ENCODE data around the gene ADGRD1.

Gene ADGRD1

DNA sequence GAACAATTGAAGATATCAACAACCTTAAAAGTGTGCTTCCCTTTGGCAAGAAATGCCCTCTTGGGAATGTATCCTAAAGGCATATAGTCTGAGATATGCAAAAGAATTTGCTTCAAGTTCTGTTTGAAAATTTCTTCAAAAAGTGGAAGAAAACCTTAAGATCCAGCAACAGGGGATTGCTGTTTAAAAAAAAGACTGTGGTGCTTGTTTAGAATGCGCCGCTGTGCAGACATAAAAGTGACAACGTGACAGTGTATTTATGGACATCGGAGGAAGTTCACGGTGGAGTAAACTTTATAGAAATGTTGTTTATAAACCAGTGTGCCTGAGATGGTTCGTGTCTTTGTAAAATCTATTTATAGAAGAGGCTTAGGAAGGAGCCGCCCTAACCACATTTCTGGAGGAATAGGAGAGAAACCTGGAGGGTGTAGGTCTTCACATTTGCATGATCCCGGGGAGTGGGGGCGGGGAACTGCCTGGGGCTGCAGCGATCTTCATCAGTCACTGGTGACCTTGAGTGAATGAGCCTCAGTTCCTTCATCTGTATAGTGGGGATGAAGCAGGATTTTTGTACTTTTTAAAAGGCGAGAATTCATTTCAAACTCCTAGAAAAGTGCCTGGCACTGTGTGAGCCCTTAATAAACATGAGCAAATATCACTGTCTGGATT, 27.5 kb downstream of the ADGRD1 start:
- Histone ChIP-seq H3K9me3 (ENCODE audit: control insufficient read depth, insufficient read depth, low read length) (no peaks in the 10 kb centered on the region), H3K36me3 (ENCODE audit: control insufficient read depth, insufficient read depth, low read length) (no peaks in the 10 kb centered on the region), H3K4me3 (ENCODE audit: low read depth, low read length) (no peak overlapping the region), H3K9ac (ENCODE audit: low read depth, low read length) (no peak overlapping the region), H3K4me1 (ENCODE audit: control insufficient read depth, insufficient read depth, low read length) (no peaks in the 10 kb centered on the region), H3K27me3 (ENCODE audit: control insufficient read depth, insufficient read depth, low read length) (no peaks in the 10 kb centered on the region)

DNA sequence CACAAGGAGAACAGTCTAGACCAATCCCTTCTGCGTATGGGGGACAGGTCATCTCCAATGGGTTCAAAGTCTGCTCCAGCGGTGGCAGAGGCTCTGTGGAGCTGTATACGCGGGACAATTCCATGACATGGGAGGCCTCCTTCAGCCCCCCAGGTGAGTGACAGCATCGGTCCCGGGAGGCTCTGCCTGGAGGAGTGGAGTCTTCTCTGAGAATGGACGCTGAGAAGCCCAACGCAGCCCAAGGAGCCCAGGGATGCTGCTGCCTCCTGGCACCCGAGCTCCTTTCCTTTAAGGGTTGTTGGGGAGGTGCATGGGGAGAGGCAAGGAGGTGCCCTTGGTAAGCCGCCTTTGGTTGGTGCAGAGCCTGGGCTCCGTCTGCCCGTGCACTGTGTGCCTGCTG, 28.2 kb downstream of the ADGRD1 start:
- Histone ChIP-seq H3K9me3 (ENCODE audit: control insufficient read depth, insufficient read depth, low read length) (no peaks in the 10 kb centered on the region), H3K4me1 (ENCODE audit: control insufficient read depth, insufficient read depth, low read length) (no peaks in the 10 kb centered on the region), H3K9ac (ENCODE audit: low read depth, low read length) (no peak overlapping the region), H3K4me3 (ENCODE audit: low read depth, low read length) (no peak overlapping the region), H3K36me3 (ENCODE audit: control insufficient read depth, insufficient read depth, low read length) (no peaks in the 10 kb centered on the region), H3K27me3 (ENCODE audit: control insufficient read depth, insufficient read depth, low read length) (no peaks in the 10 kb centered on the region)

DNA sequence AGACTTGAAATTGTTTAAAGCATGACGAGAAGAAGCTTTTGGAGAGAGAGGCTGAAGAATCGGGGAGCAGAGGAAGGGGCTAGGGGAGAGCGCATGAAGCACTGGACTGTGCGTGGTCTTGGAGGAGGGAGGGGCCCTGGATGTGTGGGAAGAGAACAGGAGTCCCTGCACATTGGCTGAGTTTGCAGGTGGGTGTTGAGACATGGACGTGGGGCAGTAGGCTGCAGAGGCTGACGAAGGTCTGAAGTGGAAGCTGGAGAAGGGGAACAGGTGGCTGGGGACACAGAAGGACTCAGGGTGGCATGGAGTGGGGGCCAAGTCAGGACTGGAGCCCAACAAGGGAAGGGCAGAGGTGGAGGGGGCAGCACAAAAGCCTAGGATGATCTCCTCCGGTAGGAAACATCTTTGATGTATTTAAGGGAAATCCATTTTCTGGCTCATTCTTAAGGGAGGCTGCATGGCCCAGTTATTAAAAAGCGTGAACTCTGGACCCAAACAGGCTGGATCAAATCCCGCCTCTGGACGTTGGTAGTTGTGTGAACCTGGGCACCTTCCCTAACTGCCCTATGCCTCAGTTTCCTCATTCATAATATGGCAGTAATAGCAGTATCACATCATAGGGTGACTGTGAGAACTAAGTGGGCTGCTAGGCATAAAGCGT, 29.0 kb downstream of the ADGRD1 start:
- H3K9ac ChIP-seq (ENCODE audit: low read depth, low read length): no peak overlapping the region
- H3K36me3 ChIP-seq (ENCODE audit: control insufficient read depth, insufficient read depth, low read length): no peaks in the 10 kb centered on the region
- H3K4me3 ChIP-seq (ENCODE audit: low read depth, low read length): no peak overlapping the region
- H3K9me3 ChIP-seq (ENCODE audit: control insufficient read depth, insufficient read depth, low read length): no peaks in the 10 kb centered on the region
- no peaks in the 10 kb centered on the region for H3K27me3 ChIP-seq (ENCODE audit: control insufficient read depth, insufficient read depth, low read length)
- no peaks in the 10 kb centered on the region for H3K4me1 ChIP-seq (ENCODE audit: control insufficient read depth, insufficient read depth, low read length)

GRCh38 chr12:130983328-130984017, 29.8 kb downstream of the ADGRD1 start:
- H3K4me1 ChIP-seq (ENCODE audit: control insufficient read depth, insufficient read depth, low read length): no peaks in the 10 kb centered on the region
- no peaks in the 10 kb centered on the region for H3K36me3 ChIP-seq (ENCODE audit: control insufficient read depth, insufficient read depth, low read length)
- H3K27me3 ChIP-seq (ENCODE audit: control insufficient read depth, insufficient read depth, low read length): no peaks in the 10 kb centered on the region
- no peak overlapping the region for H3K9ac ChIP-seq (ENCODE audit: low read depth, low read length)
- no peak overlapping the region for H3K4me3 ChIP-seq (ENCODE audit: low read depth, low read length)
- H3K9me3 ChIP-seq (ENCODE audit: control insufficient read depth, insufficient read depth, low read length): no peaks in the 10 kb centered on the region

- Histone ChIP-seq H3K36me3 (ENCODE audit: control insufficient read depth, insufficient read depth, low read length) (no peaks in the 10 kb centered on the region), H3K4me3 (ENCODE audit: low read depth, low read length) (no peak overlapping the region), H3K9ac (ENCODE audit: low read depth, low read length) (no peak overlapping the region), H3K4me1 (ENCODE audit: control insufficient read depth, insufficient read depth, low read length) (no peaks in the 10 kb centered on the region), H3K27me3 (ENCODE audit: control insufficient read depth, insufficient read depth, low read length) (no peaks in the 10 kb centered on the region), H3K9me3 (ENCODE audit: control insufficient read depth, insufficient read depth, low read length) (no peaks in the 10 kb centered on the region)
These were observed 30.7 kb downstream of the ADGRD1 start for GRCh38 chr12:130984183-130985058.

- H3K9ac ChIP-seq (ENCODE audit: low read depth, low read length): no peak overlapping the region
- no peak overlapping the region for H3K4me3 ChIP-seq (ENCODE audit: low read depth, low read length)
- no peaks in the 10 kb centered on the region for H3K36me3 ChIP-seq (ENCODE audit: control insufficient read depth, insufficient read depth, low read length)
- no peaks in the 10 kb centered on the region for H3K4me1 ChIP-seq (ENCODE audit: control insufficient read depth, insufficient read depth, low read length)
- peaks cover 2% of the 10 kb centered on the region for H3K27me3 ChIP-seq (ENCODE audit: control insufficient read depth, insufficient read depth, low read length)
- H3K9me3 ChIP-seq (ENCODE audit: control insufficient read depth, insufficient read depth, low read length): no peaks in the 10 kb centered on the region
These were observed 33.6 kb downstream of the ADGRD1 start for GRCh38 chr12:130987151-130987931.

- Histone ChIP-seq H3K4me3 (ENCODE audit: low read depth, low read length) (no peak overlapping the region), H3K9ac (ENCODE audit: low read depth, low read length) (no peak overlapping the region), H3K4me1 (ENCODE audit: control insufficient read depth, insufficient read depth, low read length) (no peaks in the 10 kb centered on the region), H3K9me3 (ENCODE audit: control insufficient read depth, insufficient read depth, low read length) (no peaks in the 10 kb centered on the region), H3K27me3 (ENCODE audit: control insufficient read depth, insufficient read depth, low read length) (peaks cover 2% of the 10 kb centered on the region), H3K36me3 (ENCODE audit: control insufficient read depth, insufficient read depth, low read length) (no peaks in the 10 kb centered on the region)
These were observed 34.6 kb downstream of the ADGRD1 start for GRCh38 chr12:130988261-130988660.

GRCh38 chr12:130988751-130989150, 35.0 kb downstream of the ADGRD1 start:
- Histone ChIP-seq H3K27me3 (ENCODE audit: control insufficient read depth, insufficient read depth, low read length) (peaks cover 2% of the 10 kb centered on the region), H3K9me3 (ENCODE audit: control insufficient read depth, insufficient read depth, low read length) (no peaks in the 10 kb centered on the region), H3K4me1 (ENCODE audit: control insufficient read depth, insufficient read depth, low read length) (no peaks in the 10 kb centered on the region), H3K4me3 (ENCODE audit: low read depth, low read length) (no peak overlapping the region), H3K36me3 (ENCODE audit: control insufficient read depth, insufficient read depth, low read length) (no peaks in the 10 kb centered on the region), H3K9ac (ENCODE audit: low read depth, low read length) (no peak overlapping the region)

DNA sequence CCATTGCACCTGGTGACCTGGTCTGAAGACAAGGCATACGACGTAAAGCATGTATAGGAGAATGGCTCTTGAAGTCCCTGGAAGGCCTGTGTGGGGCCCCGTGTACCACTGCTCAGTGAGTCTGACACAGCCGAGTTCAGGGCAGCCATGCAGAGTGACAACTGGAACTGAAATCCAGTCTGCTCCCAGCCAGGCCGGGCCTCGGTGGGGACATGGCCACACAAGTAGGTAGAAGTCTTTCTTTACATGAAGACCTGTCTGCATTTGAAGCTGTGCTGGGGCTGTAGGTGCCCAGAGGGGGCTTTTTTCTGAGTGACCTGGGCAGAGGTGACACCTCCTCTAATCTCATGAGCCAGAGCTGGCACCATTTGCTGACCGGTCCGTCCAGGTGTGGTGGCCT, 35.7 kb downstream of the ADGRD1 start:
- H3K9ac ChIP-seq (ENCODE audit: low read depth, low read length): no peak overlapping the region
- no peaks in the 10 kb centered on the region for H3K36me3 ChIP-seq (ENCODE audit: control insufficient read depth, insufficient read depth, low read length)
- H3K4me1 ChIP-seq (ENCODE audit: control insufficient read depth, insufficient read depth, low read length): no peaks in the 10 kb centered on the region
- H3K27me3 ChIP-seq (ENCODE audit: control insufficient read depth, insufficient read depth, low read length): peaks cover 2% of the 10 kb centered on the region
- no peak overlapping the region for H3K4me3 ChIP-seq (ENCODE audit: low read depth, low read length)
- H3K9me3 ChIP-seq (ENCODE audit: control insufficient read depth, insufficient read depth, low read length): no peaks in the 10 kb centered on the region

DNA sequence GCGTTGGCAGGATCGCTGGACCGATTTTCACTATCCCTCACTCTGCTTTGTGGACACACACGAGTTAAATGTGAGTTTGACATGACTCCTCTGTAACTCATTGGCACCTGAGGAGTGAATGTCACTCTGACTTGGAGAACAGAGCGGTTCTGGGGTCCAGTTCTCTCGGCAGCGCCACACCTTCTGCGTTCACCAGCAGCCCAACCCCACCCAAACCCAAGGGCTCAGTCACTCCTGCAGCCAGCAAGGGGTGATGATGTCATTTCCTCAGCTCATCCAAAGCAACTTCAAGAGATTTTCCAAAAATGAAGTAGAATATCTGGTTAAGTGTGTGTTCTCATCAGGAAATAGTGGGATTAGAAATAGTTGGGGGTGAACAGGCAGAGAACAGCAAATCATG, 36.3 kb downstream of the ADGRD1 start:
- Histone ChIP-seq H3K27me3 (ENCODE audit: control insufficient read depth, insufficient read depth, low read length) (peaks cover 2% of the 10 kb centered on the region), H3K4me3 (ENCODE audit: low read depth, low read length) (no peak overlapping the region), H3K4me1 (ENCODE audit: control insufficient read depth, insufficient read depth, low read length) (no peaks in the 10 kb centered on the region), H3K36me3 (ENCODE audit: control insufficient read depth, insufficient read depth, low read length) (no peaks in the 10 kb centered on the region), H3K9me3 (ENCODE audit: control insufficient read depth, insufficient read depth, low read length) (no peaks in the 10 kb centered on the region), H3K9ac (ENCODE audit: low read depth, low read length) (no peak overlapping the region)

DNA sequence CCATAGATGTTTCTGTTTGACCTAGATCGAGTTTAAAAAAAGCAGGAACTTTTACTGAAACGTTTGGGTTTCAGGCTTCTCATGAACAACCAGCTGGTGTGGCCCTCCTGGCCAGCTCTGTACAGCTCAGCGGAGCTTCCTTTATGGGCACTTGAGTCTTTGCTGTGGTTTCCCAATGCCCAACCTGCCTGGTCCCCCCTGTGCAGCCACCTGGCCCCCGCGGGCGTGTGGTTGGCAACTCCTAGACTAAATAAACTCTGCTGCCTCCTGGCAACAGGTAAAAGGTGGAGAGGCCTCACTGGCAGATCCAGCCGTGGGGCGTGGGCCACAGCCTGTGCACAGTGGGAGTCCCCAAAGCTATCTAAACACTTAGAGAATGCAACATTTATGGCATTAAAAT, 38.7 kb downstream of the ADGRD1 start:
- Histone ChIP-seq H3K36me3 (ENCODE audit: control insufficient read depth, insufficient read depth, low read length) (no peaks in the 10 kb centered on the region), H3K27me3 (ENCODE audit: control insufficient read depth, insufficient read depth, low read length) (peaks cover 2% of the 10 kb centered on the region), H3K9me3 (ENCODE audit: control insufficient read depth, insufficient read depth, low read length) (no peaks in the 10 kb centered on the region), H3K4me3 (ENCODE audit: low read depth, low read length) (no peak overlapping the region), H3K4me1 (ENCODE audit: control insufficient read depth, insufficient read depth, low read length) (no peaks in the 10 kb centered on the region), H3K9ac (ENCODE audit: low read depth, low read length) (no peak overlapping the region)
